Activated CD8-positive, alpha-beta memory T cell treated with anti-CD3 and anti-CD28 coated beads, Interleukin-2, amount 50 U/mL, for 48 hours (primary cell): ENCODE results near the gene NEK6.

ENCODE experiments used
- DNase-seq: peaks from one replicate; pipeline ENCODE4 v3.0.0-alpha.2; 2020

Gene NEK6

GRCh38 chr9:124262649-124262972 is 4.9 kb downstream of the NEK6 start:
- DNase-seq, result no peak

- no peak for DNase-seq
These were observed 5.5 kb downstream of the NEK6 start for GRCh38 chr9:124263213-124263612.

- no peak for DNase-seq
These were observed 6.2 kb downstream of the NEK6 start for GRCh38 chr9:124263800-124264426.

GRCh38 chr9:124264823-124265233 is 7.1 kb downstream of the NEK6 start:
- DNase-seq, result no peak

- no peak for DNase-seq
These were observed 7.8 kb downstream of the NEK6 start for GRCh38 chr9:124265551-124265950.

GRCh38 chr9:124266139-124266825 is 8.5 kb downstream of the NEK6 start:
- no peak for DNase-seq

- DNase-seq, result no peak
These were observed 9.1 kb downstream of the NEK6 start for GRCh38 chr9:124266826-124267201.

- DNase-seq, result no peak
These were observed 9.6 kb downstream of the NEK6 start for GRCh38 chr9:124267271-124267807.

GRCh38 chr9:124268248-124268647 is 10.5 kb downstream of the NEK6 start:
- DNase-seq, result no peak

- no peak for DNase-seq
These were observed 10.9 kb downstream of the NEK6 start for GRCh38 chr9:124268661-124269060.

GRCh38 chr9:124269556-124269955 is 11.8 kb downstream of the NEK6 start:
- DNase-seq, result no peak

- DNase-seq, result no peak
These were observed 13.0 kb downstream of the NEK6 start for GRCh38 chr9:124270504-124271335.

- DNase-seq, result no peak
These were observed 13.9 kb downstream of the NEK6 start for GRCh38 chr9:124271660-124272059.

- DNase-seq, result no peak
These were observed 14.4 kb downstream of the NEK6 start for GRCh38 chr9:124272118-124272517.

GRCh38 chr9:124272979-124273378 is 15.2 kb downstream of the NEK6 start:
- no peak for DNase-seq

GRCh38 chr9:124273427-124274160 is 15.8 kb downstream of the NEK6 start:
- no peak for DNase-seq

- no peak for DNase-seq
These were observed 16.5 kb downstream of the NEK6 start for GRCh38 chr9:124274226-124274625.

- no peak for DNase-seq
These were observed 17.0 kb downstream of the NEK6 start for GRCh38 chr9:124274738-124275137.

- DNase-seq, result no peak
These were observed 19.7 kb downstream of the NEK6 start for GRCh38 chr9:124277420-124277819.

- DNase-seq, result no peak
These were observed 20.3 kb downstream of the NEK6 start for GRCh38 chr9:124278054-124278540.

- no peak for DNase-seq
These were observed 21.9 kb downstream of the NEK6 start for GRCh38 chr9:124279531-124280175.

- no peak for DNase-seq
These were observed 22.5 kb downstream of the NEK6 start for GRCh38 chr9:124280176-124280691.
